Astrocyte of the hippocampus (primary cell): ENCODE data around the gene RALGPS1.

ENCODE experiments used
- DNase-seq: peaks from one replicate; pipeline ENCODE4 v3.0.0; 2011; ENCODE audit warnings: low read depth, low spot score

The RALGPS1 gene

GRCh38 chr9:127203681-127204327 is 289.2 kb downstream of the RALGPS1 start:
- DNase-seq = no peak

GRCh38 chr9:127204771-127205470 is 290.3 kb downstream of the RALGPS1 start:
- DNase-seq = peak; percentile 53

- no peak for DNase-seq
Observed at GRCh38 chr9:127205952-127206351, 291.4 kb downstream of the RALGPS1 start.

GRCh38 chr9:127206666-127207065 is 292.1 kb downstream of the RALGPS1 start:
- DNase-seq = no peak

- DNase-seq = no peak
Observed at GRCh38 chr9:127207734-127208410, 293.3 kb downstream of the RALGPS1 start.

GRCh38 chr9:127208416-127208815 is 293.8 kb downstream of the RALGPS1 start:
- no peak for DNase-seq

- DNase-seq = no peak
Observed at GRCh38 chr9:127209220-127209619, 294.6 kb downstream of the RALGPS1 start.

GRCh38 chr9:127209948-127210640 is 295.5 kb downstream of the RALGPS1 start:
- DNase-seq = no peak

GRCh38 chr9:127210851-127211730 is 296.5 kb downstream of the RALGPS1 start:
- DNase-seq = no peak

- no peak for DNase-seq
Observed at GRCh38 chr9:127211983-127212382, 297.4 kb downstream of the RALGPS1 start.

- DNase-seq = no peak
Observed at GRCh38 chr9:127212453-127212852, 297.9 kb downstream of the RALGPS1 start.

GRCh38 chr9:127213859-127214258 is 299.3 kb downstream of the RALGPS1 start:
- DNase-seq = no peak

GRCh38 chr9:127214421-127215267 is 300.1 kb downstream of the RALGPS1 start:
- peak; percentile 77 for DNase-seq

- no peak for DNase-seq
Observed at GRCh38 chr9:127215268-127216209, 301.0 kb downstream of the RALGPS1 start.

GRCh38 chr9:127216210-127216887 is 301.8 kb downstream of the RALGPS1 start:
- DNase-seq = no peak

- no peak for DNase-seq
Observed at GRCh38 chr9:127216888-127217217, 302.3 kb downstream of the RALGPS1 start.

- no peak for DNase-seq
Observed at GRCh38 chr9:127218818-127219217, 304.2 kb downstream of the RALGPS1 start.

GRCh38 chr9:127219520-127219919 is 304.9 kb downstream of the RALGPS1 start:
- DNase-seq = no peak

GRCh38 chr9:127221695-127222094 is 307.1 kb downstream of the RALGPS1 start:
- DNase-seq = no peak
